CD4-positive, alpha-beta T cell treated with Interleukin-6 for 4 hours (primary cell): ENCODE measurements around the gene OR5A1.

Experiments used
- DNase-seq: peaks from one replicate; pipeline ENCODE4 v3.0.0-alpha.2; 2020; ENCODE audit warnings: mixed read lengths

Gene OR5A1

GRCh38 chr11:59480359-59480758 is 44.1 kb downstream of the OR5A1 start:
- no peak for DNase-seq
